Epithelial cell of alveolus of lung (primary cell): ENCODE measurements around the gene HES5. TPM values are rescaled to one million over a fixed set of nuclear protein-coding genes. Genes with fewer than 3 reads are reported as not detected.

Experiments used
- total RNA-seq: library from RNA; depleted of rRNA; stranded (reverse); fragments of >200 nt; gene quantifications from 2 replicates; pipeline ENCODE4 v1.2.1, GENCODE V29; 2015

Gene HES5, protein sequence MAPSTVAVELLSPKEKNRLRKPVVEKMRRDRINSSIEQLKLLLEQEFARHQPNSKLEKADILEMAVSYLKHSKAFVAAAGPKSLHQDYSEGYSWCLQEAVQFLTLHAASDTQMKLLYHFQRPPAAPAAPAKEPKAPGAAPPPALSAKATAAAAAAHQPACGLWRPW
- total RNA-seq, result not detected in 2 replicates

DNA sequence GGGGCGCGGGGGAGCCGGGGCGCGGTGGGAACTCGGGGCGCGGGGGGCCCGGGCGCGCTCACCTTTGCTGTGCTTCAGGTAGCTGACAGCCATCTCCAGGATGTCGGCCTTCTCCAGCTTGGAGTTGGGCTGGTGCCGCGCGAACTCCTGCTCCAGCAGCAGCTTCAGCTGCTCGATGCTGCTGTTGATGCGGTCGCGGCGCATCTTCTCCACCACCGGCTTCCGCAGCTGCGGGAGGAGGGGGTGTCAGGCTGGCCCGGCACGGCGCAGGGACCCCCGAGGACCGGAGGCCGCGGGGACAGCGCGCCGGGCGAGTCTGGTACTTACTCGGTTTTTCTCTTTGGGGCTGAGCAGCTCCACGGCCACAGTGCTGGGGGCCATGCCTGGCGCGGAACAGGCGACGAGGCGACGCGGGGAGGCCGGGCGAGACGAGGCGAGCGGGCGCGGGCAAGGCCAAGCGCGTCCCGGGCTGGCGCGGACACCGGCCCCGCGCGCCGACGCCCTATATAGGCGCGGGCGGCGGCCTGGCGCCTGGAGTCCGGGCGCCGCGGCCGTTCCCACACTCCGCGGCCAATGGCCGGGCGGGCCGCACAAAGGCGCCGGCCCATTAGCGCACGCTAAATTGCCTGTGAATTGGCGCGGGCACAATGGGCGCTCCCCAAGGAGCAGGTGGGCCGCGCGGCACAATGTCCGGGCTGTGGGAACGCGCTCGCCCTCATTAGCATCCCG lies at the start of gene HES5:
Gene HES5 (minus strand): TSS at position 480 of the 729 bp plus-strand sequence. CDS start 99 bp downstream, at position 381.

DNA sequence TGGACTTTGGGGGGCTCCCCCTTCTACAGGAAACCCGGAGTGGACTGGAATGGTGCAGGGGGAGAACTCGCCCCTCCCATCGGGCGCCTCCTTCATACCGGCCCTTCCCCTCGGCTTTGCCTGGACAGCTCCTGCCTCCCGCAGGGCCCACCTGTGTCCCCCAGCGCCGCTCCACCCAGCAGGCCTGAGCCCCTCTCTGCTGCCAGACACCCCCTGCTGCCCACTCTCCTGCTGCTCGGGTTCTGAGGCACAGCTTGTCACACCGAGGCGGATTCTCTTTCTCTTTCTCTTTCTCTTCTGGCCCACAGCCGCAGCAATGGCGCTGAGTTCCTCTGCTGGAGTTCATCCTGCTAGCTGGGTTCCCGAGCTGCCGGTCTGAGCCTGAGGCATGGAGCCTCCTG lies 26.2 kb upstream of the HES5 start, which contains the start of gene TNFRSF14:
Gene TNFRSF14 (plus strand): TSS at position 95 of the 401 bp plus-strand sequence. CDS start 294 bp downstream, at position 389.

DNA sequence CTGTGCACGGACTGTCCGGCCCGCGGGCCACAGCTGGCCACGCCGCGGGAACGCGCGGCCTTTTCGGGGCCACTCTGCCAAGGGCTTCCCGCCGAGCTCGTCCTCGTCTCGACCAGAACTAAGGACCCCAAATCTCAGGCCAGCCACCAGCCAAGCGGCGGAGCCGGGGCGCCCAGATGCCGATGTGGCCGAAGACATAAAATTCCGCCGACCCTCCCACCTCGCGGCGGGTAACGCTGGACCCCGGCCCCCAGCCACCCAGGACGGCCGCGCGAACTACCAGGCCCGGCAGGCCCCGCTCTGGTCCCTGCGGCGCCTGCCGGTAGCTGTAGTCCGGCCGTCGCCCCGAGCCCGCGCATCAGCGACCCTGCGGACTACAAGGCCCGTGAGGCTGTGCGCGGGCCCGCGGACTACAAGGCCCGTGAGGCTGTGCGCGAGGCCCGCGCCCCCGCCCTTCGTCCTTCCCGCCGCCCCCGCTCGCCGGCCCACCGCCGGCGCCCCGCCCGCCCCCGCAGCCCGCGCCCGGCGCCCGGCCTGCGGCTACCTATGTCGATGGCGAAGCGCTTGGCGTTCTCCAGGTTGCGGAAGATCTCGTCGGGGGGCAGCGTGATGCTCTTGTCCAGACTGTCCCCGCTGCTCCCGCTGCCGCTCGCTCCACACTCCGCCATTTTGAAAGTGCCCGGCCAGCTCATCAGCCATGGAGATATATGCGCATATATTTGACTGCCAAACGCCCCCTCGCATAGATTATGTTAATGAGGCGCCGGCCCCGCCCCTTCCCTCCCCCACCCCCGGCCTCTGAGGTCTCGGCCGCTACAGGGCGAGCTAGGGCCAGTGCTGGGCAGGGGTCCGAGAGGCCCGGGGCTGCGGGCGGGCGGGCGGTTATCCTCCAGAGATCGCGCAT lies 3.9 kb downstream of the HES5 start, which contains the start of gene PANK4:
Gene PANK4 (minus strand): TSS at position 677 of the 904 bp plus-strand sequence. CDS start 9 bp downstream, at position 668.

Other genes starting within 250 kb of the HES5 start
- 3.4 and 4.5 TPM in 2 replicates for gene MORN1, start 138.7 kb downstream of the HES5 start, total RNA-seq
- gene RER1, start 138.4 kb downstream of the HES5 start, total RNA-seq, result 76.4 and 78.5 TPM in 2 replicates
- 14.1 and 37.9 TPM in 2 replicates for gene PEX10, start 117.7 kb downstream of the HES5 start, total RNA-seq
- not detected in 2 replicates for gene PLCH2, start 54.0 kb downstream of the HES5 start, total RNA-seq
- 17.7 and 26.4 TPM in 2 replicates for gene PANK4, start 3.7 kb downstream of the HES5 start, total RNA-seq
- 8.8 and 17.6 TPM in 2 replicates for gene TNFRSF14, start 26.1 kb upstream of the HES5 start, total RNA-seq
- gene PRXL2B, start 56.5 kb upstream of the HES5 start, total RNA-seq, result 16.2 and 19.4 TPM in 2 replicates
- 0.32 and 0.39 TPM in 2 replicates for gene MMEL1, start 102.8 kb upstream of the HES5 start, total RNA-seq